GM12874 (cell line): ENCODE measurements around the gene ZNF678.

Source experiments
- CTCF ChIP-seq: IDR thresholded peaks from 2 replicates; pipeline ENCODE4 v1.5.1; 2011; ENCODE audit warnings: low read depth, mild to moderate bottlenecking, control low read depth, low read length, moderate library complexity; ENCODE audit not compliant: insufficient read depth

The ZNF678 gene

DNA sequence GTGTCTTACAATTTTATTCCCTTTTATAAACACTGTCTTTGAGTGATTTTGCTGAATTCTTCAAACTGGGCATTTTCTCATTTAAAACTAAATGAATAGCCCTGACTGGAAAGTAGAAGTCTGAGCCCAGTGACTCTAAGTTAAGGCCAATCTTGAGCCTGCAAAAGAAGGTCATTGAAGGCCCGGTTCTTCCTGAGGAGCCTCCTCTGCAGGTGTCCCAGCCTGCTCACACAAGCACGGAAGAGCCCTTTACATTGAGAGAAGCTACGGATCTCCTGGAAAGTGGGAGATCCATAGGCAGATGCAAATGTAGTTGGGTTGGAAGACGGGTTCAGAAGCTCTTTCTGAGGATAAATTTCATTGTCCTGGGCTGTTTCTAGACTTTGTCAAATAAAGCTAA lies 3.9 kb downstream of the ZNF678 start:
- TF ChIP-seq CTCF, result no peak

DNA sequence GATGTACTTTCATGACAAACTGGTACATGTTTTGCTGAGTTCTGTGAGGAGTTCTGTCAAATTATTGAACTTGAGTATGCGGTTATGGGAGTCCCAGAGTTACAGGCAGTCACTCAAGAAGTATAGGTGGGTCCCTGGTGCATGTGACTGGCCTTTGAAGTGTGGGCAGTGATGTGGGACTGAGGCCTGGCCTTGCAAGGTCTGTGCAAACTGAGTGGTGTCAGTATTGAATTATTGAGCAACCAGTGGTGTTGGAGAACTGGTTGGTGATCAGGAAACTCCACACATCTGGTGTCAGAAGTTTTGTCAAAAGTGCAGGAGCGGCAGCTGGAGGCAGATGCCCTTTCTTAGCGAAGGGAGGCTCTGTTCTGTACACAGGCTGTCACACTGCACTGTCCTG lies 5.2 kb downstream of the ZNF678 start:
- TF ChIP-seq CTCF, result no peak

DNA sequence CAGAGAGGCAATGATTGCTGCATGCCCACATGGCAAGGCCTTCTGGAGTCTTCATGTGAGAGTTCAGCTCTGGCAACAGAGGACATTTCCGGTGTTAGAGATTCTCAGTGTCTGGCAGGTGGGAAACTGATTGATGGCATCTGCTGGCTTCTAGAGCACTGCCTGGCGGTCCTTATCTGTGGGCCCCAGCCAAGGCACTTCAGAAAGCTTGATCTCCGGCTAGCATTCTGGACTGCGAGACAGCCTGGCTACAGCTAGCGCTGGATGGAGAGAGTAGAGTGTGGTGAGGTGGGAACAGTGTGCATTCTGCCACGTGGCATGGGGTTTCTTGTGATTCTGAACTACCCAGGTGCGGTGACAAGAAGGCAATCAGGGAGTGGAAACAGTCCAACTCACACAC lies 9.4 kb downstream of the ZNF678 start:
- TF ChIP-seq CTCF, result no peak

- TF ChIP-seq CTCF, result no peak
Measured at GRCh38 chr1:227574926-227575325, 11.6 kb downstream of the ZNF678 start.

- no peak for TF ChIP-seq CTCF
Measured at GRCh38 chr1:227576189-227576588, 12.8 kb downstream of the ZNF678 start.

- TF ChIP-seq CTCF, result no peak
Measured at GRCh38 chr1:227577500-227577899, 14.1 kb downstream of the ZNF678 start.

DNA sequence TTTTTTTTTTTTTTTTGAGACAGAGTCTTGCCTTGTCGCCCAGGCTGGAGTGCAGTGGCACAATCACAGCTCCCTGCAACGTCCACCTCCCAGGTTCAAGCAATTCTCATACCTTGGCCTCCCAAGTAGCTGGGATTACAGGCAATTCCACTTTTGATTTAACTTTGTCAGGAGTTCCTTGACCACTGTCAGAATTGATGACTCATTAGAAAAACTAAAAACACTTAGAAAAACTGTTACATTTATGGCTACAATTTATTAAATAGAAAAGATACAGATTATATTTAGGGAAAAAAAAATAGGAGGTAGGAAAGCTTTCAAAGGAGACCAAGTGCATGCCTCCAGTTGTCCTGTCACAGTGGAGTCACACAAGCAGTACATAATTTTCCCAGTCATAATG lies 20.0 kb downstream of the ZNF678 start:
- TF ChIP-seq CTCF, result no peak

DNA sequence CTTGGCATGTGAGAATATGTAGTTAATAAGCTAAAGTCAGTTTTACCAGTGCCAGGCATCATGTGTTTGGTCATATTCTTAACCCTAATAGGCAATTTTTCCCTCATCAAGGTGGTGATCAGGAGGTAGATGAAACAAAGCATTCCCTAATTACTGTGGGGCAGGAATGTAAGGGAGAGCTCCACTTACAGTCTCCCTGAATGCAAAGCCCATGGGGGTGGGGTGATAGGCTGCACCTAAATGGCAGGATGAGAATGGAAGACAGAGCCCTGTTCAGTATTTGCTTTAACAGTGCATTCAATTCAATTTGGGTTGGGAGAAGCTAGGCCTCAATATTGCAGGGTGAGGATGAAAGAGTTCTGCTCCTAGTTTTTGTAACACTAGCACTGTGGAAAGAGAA lies 23.4 kb downstream of the ZNF678 start:
- no peak for TF ChIP-seq CTCF
